K562 (cell line): Measurements from ENCODE around the gene GRM5. TPM values are rescaled to one million over a fixed set of nuclear protein-coding genes. Genes with fewer than 3 reads are reported as not detected.

Experiments used
- ATAC-seq: fragments of 200-7000 bp; cut with Tn5 transposase; 3 replicates; pipeline ENCODE4 v1.9.1; 2020; ENCODE audit warnings: moderate library complexity
- BruUV-seq: library from RNA; stranded (reverse); fragments of 400-500 nt; replicated peaks from 2 replicates; lab custom pipeline; 2021; lab: Mats Ljungman, UMichigan
- CTCF ChIA-PET: fragments of 300-600 bp; formaldehyde crosslinking; extraction: SDS; loops from one replicate; lab custom pipeline; 2021; ENCODE audit warnings: low intra/inter-chr PET ratio; lab: Yijun Ruan, JAX
- POLR2A ChIA-PET: fragments of 300-600, 350-650 bp; sonication (Branson Sonifier 250); formaldehyde crosslinking; extraction: SDS; loops from one replicate; lab custom pipeline; 2021; ENCODE audit warnings: antibody characterized with exemption, inconsistent platforms; lab: Yijun Ruan, JAX
- DNase-seq, 4 experiments: peaks; one replicate each; pipeline versions ENCODE4 v3.0.0 to v3.0.0-alpha.2; 2011 to 2018; ENCODE audit warnings: low spot score in 3 of 4, mixed read lengths in 3 of 4; ENCODE audit errors: extremely low read depth in 1 of 4
- FAIRE-seq: peaks from 2 replicates; lab custom pipeline; 2011; peaks lifted over from hg19 to GRCh38; lab: Jason Lieb, UNC
- H2AFZ ChIP-seq: 2 replicates; pipeline ENCODE4 v1.6.0; 2011; ENCODE audit warnings: low read depth, low read length, control low read depth, inconsistent platforms
- H3K27ac ChIP-seq: fragments of 200-600 bp; 3 replicates; pipeline ENCODE4 v1.8.0; 2011; ENCODE audit warnings: low read depth, mild to moderate bottlenecking, control low read depth, inconsistent platforms, low read length, moderate library complexity, mixed read lengths; ENCODE audit errors: extremely low read depth
- H3K27me3 ChIP-seq, 2 experiments: fragments of 300-600 bp in 1 of 2; 2 replicates in 1 of 2; 3 replicates in 1 of 2; pipeline versions ENCODE4 v1.6.0 to v1.8.0; 2011; ENCODE audit warnings: inconsistent platforms in 2 of 2, low read length in 2 of 2, mild to moderate bottlenecking in 1 of 2, mixed read lengths in 1 of 2, moderate library complexity in 1 of 2; ENCODE audit not compliant: control insufficient read depth in 2 of 2, insufficient read depth in 2 of 2
- H3K36me3 ChIP-seq: fragments of 300-600 bp; 3 replicates; pipeline ENCODE4 v1.8.0; 2011; ENCODE audit warnings: mild to moderate bottlenecking, low read length, inconsistent platforms; ENCODE audit not compliant: control insufficient read depth, insufficient read depth
- H3K4me1 ChIP-seq, 2 experiments: fragments of 200-600 bp in 1 of 2; replicated peaks in 1 of 2; 2 replicates in 1 of 2; 3 replicates in 1 of 2; pipeline versions ENCODE4 v1.5.1 to v1.8.0; 2011; ENCODE audit warnings: inconsistent platforms in 2 of 2, low read length in 2 of 2, mild to moderate bottlenecking in 1 of 2, mixed read lengths in 1 of 2, moderate library complexity in 1 of 2; ENCODE audit not compliant: control insufficient read depth in 2 of 2, insufficient read depth in 2 of 2
- H3K4me2 ChIP-seq: 2 replicates; pipeline ENCODE4 v1.6.1; 2011; ENCODE audit warnings: low read length, control low read depth, inconsistent platforms, mixed read lengths; ENCODE audit not compliant: insufficient read depth
- H3K4me3 ChIP-seq: fragments of 200-600 bp; sonication (generic), shearing (Covaris generic); 2 replicates; pipeline ENCODE4 v1.5.1; 2016; ENCODE audit warnings: control low read depth, inconsistent platforms
- H3K79me2 ChIP-seq: fragments of 200-600 bp; 3 replicates; pipeline ENCODE4 v1.8.0; 2011; ENCODE audit warnings: low read length, inconsistent platforms; ENCODE audit not compliant: control insufficient read depth, insufficient read depth
- H3K9ac ChIP-seq, 2 experiments: 2 replicates each; pipeline versions ENCODE4 v1.6.0 to v1.6.1; 2011; ENCODE audit warnings: low read depth in 2 of 2, low read length in 2 of 2, control low read depth in 1 of 2, inconsistent platforms in 1 of 2, mild to moderate bottlenecking in 1 of 2, mixed read lengths in 1 of 2; ENCODE audit not compliant: insufficient read depth in 1 of 2
- H3K9me1 ChIP-seq: one replicate; pipeline ENCODE4 v1.6.0; 2011; ENCODE audit warnings: inconsistent platforms, mild to moderate bottlenecking, low read length, moderate library complexity; ENCODE audit not compliant: control insufficient read depth, insufficient read depth
- H3K9me3 ChIP-seq: replicated peaks from 2 replicates; pipeline ENCODE4 v1.5.1; 2011; ENCODE audit warnings: low read depth, low read length, inconsistent platforms; ENCODE audit not compliant: control insufficient read depth, insufficient read depth
- H4K20me1 ChIP-seq: replicated peaks from 2 replicates; pipeline ENCODE4 v1.6.1; 2011; ENCODE audit warnings: low read length, inconsistent platforms, mixed read lengths; ENCODE audit not compliant: control insufficient read depth, insufficient read depth
- CTCF ChIP-seq, 3 experiments: IDR thresholded peaks in 2 of 3; conservative IDR thresholded peaks in 1 of 3; 2 replicates each; pipeline ENCODE4 v1.5.1; 2011 to 2012; ENCODE audit warnings: low read length in 3 of 3, mild to moderate bottlenecking in 3 of 3, control low read depth in 2 of 3, improper control_type of control experiment in 1 of 3, inconsistent platforms in 1 of 3, low read depth in 1 of 3, mixed read lengths in 1 of 3, moderate library complexity in 1 of 3; ENCODE audit not compliant: insufficient read depth in 2 of 3
- PBX2 ChIP-seq, 2 experiments: IDR thresholded peaks in 1 of 2; conservative IDR thresholded peaks in 1 of 2; 2 replicates each; pipeline ENCODE4 v1.6.1; 2016; ENCODE audit warnings: low read depth in 2 of 2, mild to moderate bottlenecking in 1 of 2, missing compliant biosample characterization in 1 of 2, missing genetic modification characterization in 1 of 2, moderate library complexity in 1 of 2
- RBM17 ChIP-seq: fragments of 200-400 bp; formaldehyde crosslinking; IDR thresholded peaks from 2 replicates; pipeline ENCODE4 v1.6.1; 2017; ENCODE audit warnings: low read depth, mild to moderate bottlenecking, low read length, borderline replicate concordance
- SOX6 ChIP-seq: fragments of 450-650 bp; IDR thresholded peaks from 2 replicates; pipeline ENCODE4 v1.6.1; 2014; ENCODE audit warnings: mild to moderate bottlenecking
- ZMIZ1 ChIP-seq, 2 experiments: fragments of 150-350 bp in 1 of 2; IDR thresholded peaks; 2 replicates each; pipeline ENCODE4 v1.6.1; 2012 to 2016; ENCODE audit warnings: low read depth in 2 of 2, low read length in 2 of 2, mild to moderate bottlenecking in 1 of 2, moderate library complexity in 1 of 2
- ZNF133 ChIP-seq: fragments of 250-450 bp; sonication (Bioruptor Pico); IDR thresholded peaks from 2 replicates; pipeline ENCODE4 v1.4.0; 2020; ENCODE audit warnings: mild to moderate bottlenecking
- ZNF316 ChIP-seq: fragments of 450-650 bp; IDR thresholded peaks from 2 replicates; pipeline ENCODE4 v1.6.1; 2016
- ZNF512 ChIP-seq: IDR thresholded peaks from 2 replicates; pipeline ENCODE4 v1.6.1; 2016; ENCODE audit warnings: missing genetic modification characterization, missing compliant biosample characterization
- WGBS: fragments of 100-300 bp; shearing (Covaris generic); methylation state at CpG from one replicate; pipeline ENCODE4 v1.1.6; 2016; ENCODE audit warnings: low coverage, mixed read lengths; ENCODE audit not compliant: insufficient coverage; ENCODE audit errors: missing lambda C conversion rate; 5-methylcytosine and 5-hydroxymethylcytosine counted together
- in situ Hi-C: fragments of 300-500 bp; cut with MboI; formaldehyde crosslinking; loops from 4 replicates; pipeline ENCODE4 v1.15.0; 2018; ENCODE audit warnings: inconsistent platforms, mixed read lengths
- intact Hi-C: fragments of 100-400 bp; cut with micrococcal nuclease; formaldehyde crosslinking; loops from 2 replicates; pipeline ENCODE4 v1.14.2; 2022
- polyA plus RNA-seq, 8 experiments: library from polyadenylated mRNA; depleted of rRNA in 4 of 8; stranded (reverse) in 5 of 8; unstranded in 3 of 8; fragments of >200 nt; fragmentation: Nextera tagmentation in 2 of 8; fragmentation: Illumina TruSeq in 1 of 8; extraction: Ambion mirVana in 2 of 8; extraction: Trizol in 1 of 8; gene quantifications; 2 replicates each; pipeline versions ENCODE4 v1.2.1 to v1.2.3, GENCODE V29; 2011 to 2014; ENCODE audit warnings: inconsistent platforms in 1 of 8, missing spikeins in 1 of 8
- total RNA-seq, 7 experiments: library from RNA; depleted of rRNA in 6 of 7; stranded (reverse); fragments of >200 nt in 6 of 7; fragmentation: Illumina TruSeq in 2 of 7; extraction: Trizol in 2 of 7; gene quantifications; 2 replicates each; pipeline versions ENCODE4 v1.2.1 to v1.2.3, GENCODE V29; 2011 to 2021; ENCODE audit warnings: low replicate concordance in 1 of 7

Gene GRM5
- total and polyA plus RNA-seq, 9 of the 15 experiments (the other 6 are each of a cell fraction or from before 2014, with no cell fraction given), result not detected

- no peak for TF ChIP-seq ZMIZ1 (IDR thresholded peaks at IDR 0.05; ENCODE audit: low read depth in 2 of 2, low read length in 2 of 2)
Observed at GRCh38 chr11:88594274-88594950, 471.4 kb downstream of the GRM5 start (continued).

- intact Hi-C loops, result no loop called here
- POLR2A ChIA-PET, result interaction anchor here (0.5 kb wide), 1 partner anchor 105 kb away, joined by 3 read pairs; no protein-coding TSS in a partner anchor
- H3K36me3 ChIP-seq, result no peaks in the 10 kb centered on the region
- H3K9me1 ChIP-seq, result no peaks in the 10 kb centered on the region
- H3K79me2 ChIP-seq, result no peaks in the 10 kb centered on the region
- FAIRE-seq, result no peak
- no peaks in the 10 kb centered on the region for H3K4me1 ChIP-seq
- CTCF ChIA-PET, result no interaction called here
- H3K27ac ChIP-seq, result no peak overlapping the region
- BruUV-seq, result no TSS peak
- no peak overlapping the region for H3K4me3 ChIP-seq
- DNase-seq, result no peak
- H2AFZ ChIP-seq, result no peak overlapping the region
- no peaks in the 10 kb centered on the region for H4K20me1 ChIP-seq
- in situ Hi-C loops, result no loop called here
- ATAC-seq, result no peak
- H3K9me3 ChIP-seq, result no peaks in the 10 kb centered on the region
- TF ChIP-seq ZNF512 (tag) (no peak), RBM17 (no peak), ZNF133 (CRISPR knock-in tag) (no peak), CTCF (IDR thresholded peaks at IDR 0.05 in 2 of 3, conservative IDR thresholded peaks at IDR 0.05 in 1 of 3; ENCODE audit: insufficient read depth in 2 of 3, low read depth in 1 of 3, low read length in 3 of 3) (no peak), SOX6 (no peak), ZNF316 (no peak), PBX2 (CRISPR knock-in tag; IDR thresholded peaks at IDR 0.05; ENCODE audit: low read depth) (no peak), PBX2 (tag; conservative IDR thresholded peaks at IDR 0.05; ENCODE audit: low read depth) (no peak)
- no peak overlapping the region for H3K4me2 ChIP-seq
- 0% methylated on average over 3 of the region's 3 CpGs for WGBS
- H3K9ac ChIP-seq, result no peak overlapping the region
- no peaks in the 10 kb centered on the region for H3K27me3 ChIP-seq
Observed at GRCh38 chr11:88590361-88590760, 475.4 kb downstream of the GRM5 start.
